WTC11 (cell line): ENCODE results near the gene BAIAP3. TPM values are rescaled to one million over a fixed set of nuclear protein-coding genes. Genes with fewer than 3 reads are reported as not detected.

Source experiments
- ATAC-seq: fragments of 200-7000 bp; cut with Tn5 transposase; 2 replicates; pipeline ENCODE4 v1.10.0; 2021; ENCODE audit warnings: mild to moderate bottlenecking, moderate library complexity
- CTCF ChIA-PET: fragments of 300-600 bp; sonication (Branson Sonifier 250); formaldehyde crosslinking; loops from one replicate; lab custom pipeline; 2021; ENCODE audit warnings: antibody characterized with exemption; lab: Charles Lee
- POLR2A ChIA-PET: fragments of 350-600 bp; sonication (Branson Sonifier 250); formaldehyde crosslinking; loops from one replicate; lab custom pipeline; 2021; ENCODE audit warnings: antibody characterized with exemption; lab: Charles Lee
- DNase-seq: peaks from one replicate; pipeline ENCODE4 v3.0.0; 2021; ENCODE audit warnings: low spot score
- H3K27ac Mint-ChIP-seq: 2 replicates; pipeline ENCODE4 v1.8.0; 2021; ENCODE audit warnings: mixed read lengths
- H3K27me3 Mint-ChIP-seq: 2 replicates; pipeline ENCODE4 v1.8.0; 2021; ENCODE audit warnings: low read depth, mild to moderate bottlenecking, moderate library complexity, mixed read lengths
- H3K36me3 Mint-ChIP-seq: 2 replicates; pipeline ENCODE4 v1.8.0; 2021; ENCODE audit warnings: mixed read lengths
- H3K4me1 Mint-ChIP-seq: 2 replicates; pipeline ENCODE4 v1.8.0; 2022; ENCODE audit warnings: mixed read lengths
- H3K4me3 Mint-ChIP-seq: 2 replicates; pipeline ENCODE4 v1.8.0; 2021; ENCODE audit warnings: mild to moderate bottlenecking, moderate library complexity, mixed read lengths
- H3K9me3 Mint-ChIP-seq: 2 replicates; pipeline ENCODE4 v1.8.0; 2021; ENCODE audit warnings: mixed read lengths
- ARID4B ChIP-seq: sonication (generic); formaldehyde crosslinking; IDR thresholded peaks from 2 replicates; pipeline ENCODE4 v1.8.0; 2023; ENCODE audit warnings: missing genetic modification reagents, mild to moderate bottlenecking, borderline replicate concordance
- ATF1 ChIP-seq: sonication (generic); formaldehyde crosslinking; IDR thresholded peaks from 2 replicates; pipeline ENCODE4 v1.8.1; 2023; ENCODE audit warnings: mild to moderate bottlenecking, moderate library complexity, missing genetic modification reagents
- ATF3 ChIP-seq: sonication (generic); formaldehyde crosslinking; conservative IDR thresholded peaks from 2 replicates; pipeline ENCODE4 v1.8.1; 2022; ENCODE audit warnings: mild to moderate bottlenecking, missing genetic modification reagents
- GTF2I ChIP-seq: fragments of 250-450 bp; sonication (Bioruptor Pico); conservative IDR thresholded peaks from 2 replicates; pipeline ENCODE4 v1.4.0; 2021; ENCODE audit warnings: mild to moderate bottlenecking
- HMGXB4 ChIP-seq: sonication (generic); formaldehyde crosslinking; IDR thresholded peaks from 2 replicates; pipeline ENCODE4 v1.8.1; 2023; ENCODE audit warnings: mild to moderate bottlenecking, moderate library complexity, missing genetic modification reagents
- IRF2 ChIP-seq: sonication (generic); formaldehyde crosslinking; IDR thresholded peaks from 2 replicates; pipeline ENCODE4 v1.8.0; 2022; ENCODE audit warnings: low read depth, missing genetic modification reagents, borderline replicate concordance
- JUN ChIP-seq: sonication (generic); formaldehyde crosslinking; IDR thresholded peaks from 2 replicates; pipeline ENCODE4 v1.8.0; 2023; ENCODE audit warnings: mild to moderate bottlenecking, missing genetic modification reagents
- KAT7 ChIP-seq: sonication (generic); formaldehyde crosslinking; IDR thresholded peaks from 2 replicates; pipeline ENCODE4 v1.8.1; 2023; ENCODE audit warnings: missing genetic modification reagents, mild to moderate bottlenecking, borderline replicate concordance
- MAX ChIP-seq: sonication (generic); formaldehyde crosslinking; IDR thresholded peaks from 2 replicates; pipeline ENCODE4 v1.8.0; 2022; ENCODE audit warnings: mild to moderate bottlenecking, missing genetic modification reagents
- MYBL2 ChIP-seq: sonication (generic); formaldehyde crosslinking; IDR thresholded peaks from 2 replicates; pipeline ENCODE4 v1.8.1; 2023; ENCODE audit warnings: mild to moderate bottlenecking, moderate library complexity, missing genetic modification reagents
- PRDM15 ChIP-seq: sonication (generic); formaldehyde crosslinking; IDR thresholded peaks from 2 replicates; pipeline ENCODE4 v1.8.0; 2022; ENCODE audit warnings: missing genetic modification reagents
- PRRX2 ChIP-seq: fragments of 250-450 bp; sonication (Bioruptor Pico); IDR thresholded peaks from 2 replicates; pipeline ENCODE4 v1.8.0; 2021; ENCODE audit warnings: mild to moderate bottlenecking
- RORB ChIP-seq: fragments of 250-450 bp; sonication (Bioruptor Pico); IDR thresholded peaks from 2 replicates; pipeline ENCODE4 v1.9.0; 2021; ENCODE audit warnings: mild to moderate bottlenecking
- SMAD3 ChIP-seq: sonication (generic); formaldehyde crosslinking; IDR thresholded peaks from 2 replicates; pipeline ENCODE4 v1.8.0; 2022; ENCODE audit warnings: missing genetic modification reagents, mild to moderate bottlenecking, borderline replicate concordance
- USF2 ChIP-seq: sonication (generic); formaldehyde crosslinking; IDR thresholded peaks from 2 replicates; pipeline ENCODE4 v1.8.1; 2023; ENCODE audit warnings: mild to moderate bottlenecking, missing genetic modification reagents, moderate library complexity
- ZNF121 ChIP-seq: sonication (generic); formaldehyde crosslinking; IDR thresholded peaks from 2 replicates; pipeline ENCODE4 v1.8.0; 2023; ENCODE audit warnings: missing genetic modification reagents
- total RNA-seq: library from RNA; stranded (reverse); gene quantifications from 3 replicates; pipeline ENCODE4 v1.2.3, GENCODE V29; 2021

Gene BAIAP3
- total RNA-seq, 1 experiment from 2014 or later, result 18.8 TPM

- TF ChIP-seq ATF3 (CRISPR knock-in tag), result no peak
- no peak for TF ChIP-seq PRRX2
- TF ChIP-seq KAT7, result no peak
- no peak for TF ChIP-seq GTF2I
- no peak for TF ChIP-seq JUN (CRISPR knock-in tag)
- TF ChIP-seq USF2 (CRISPR knock-in tag), result no peak
- no peak for TF ChIP-seq ZNF121 (CRISPR knock-in tag)
- TF ChIP-seq, all 79 proteins: peak for 0
These were observed 62.1 kb downstream of the BAIAP3 start (continued) for GRCh38 chr16:1395444-1396031.

- H3K9me3 Mint-ChIP-seq, result no peaks in the 10 kb centered on the region
- POLR2A ChIA-PET, result no interaction called here
- no peak for DNase-seq
- H3K27me3 Mint-ChIP-seq, result no peaks in the 10 kb centered on the region
- no peaks in the 10 kb centered on the region for H3K4me1 Mint-ChIP-seq
- TF ChIP-seq MAX (CRISPR knock-in tag) (no peak), SMAD3 (CRISPR knock-in tag) (no peak), MYBL2 (no peak)
- H3K36me3 Mint-ChIP-seq, result peaks cover 11% of the 10 kb centered on the region; the same call in 1 of the 2 replicates
- H3K4me3 Mint-ChIP-seq, result no peak overlapping the region
- no peak overlapping the region for H3K27ac Mint-ChIP-seq
- CTCF ChIA-PET, result no interaction called here
- ATAC-seq, result no peak
These were observed 64.3 kb downstream of the BAIAP3 start for GRCh38 chr16:1397779-1398178.

GRCh38 chr16:1398351-1398750, 64.9 kb downstream of the BAIAP3 start:
- no peak for ATAC-seq
- H3K27me3 Mint-ChIP-seq, result no peaks in the 10 kb centered on the region
- no peak for TF ChIP-seq PRDM15 (CRISPR knock-in tag)
- TF ChIP-seq ARID4B (CRISPR knock-in tag), result no peak
- TF ChIP-seq RORB (CRISPR knock-in tag), result no peak
- no peak for TF ChIP-seq ATF1 (CRISPR knock-in tag)
- TF ChIP-seq IRF2 (CRISPR knock-in tag), result no peak
- TF ChIP-seq HMGXB4 (CRISPR knock-in tag), result no peak
- TF ChIP-seq JUN (CRISPR knock-in tag), result no peak
- CTCF ChIA-PET, result no interaction called here
- no peaks in the 10 kb centered on the region for H3K9me3 Mint-ChIP-seq
- H3K4me3 Mint-ChIP-seq, result no peak overlapping the region
- no peak for DNase-seq
- H3K27ac Mint-ChIP-seq, result no peak overlapping the region
- POLR2A ChIA-PET, result no interaction called here
- H3K36me3 Mint-ChIP-seq, result peaks cover 11% of the 10 kb centered on the region; the same call in 1 of the 2 replicates
- no peaks in the 10 kb centered on the region for H3K4me1 Mint-ChIP-seq
